ENCODE results near the gene BRIX1.

The BRIX1 gene, protein sequence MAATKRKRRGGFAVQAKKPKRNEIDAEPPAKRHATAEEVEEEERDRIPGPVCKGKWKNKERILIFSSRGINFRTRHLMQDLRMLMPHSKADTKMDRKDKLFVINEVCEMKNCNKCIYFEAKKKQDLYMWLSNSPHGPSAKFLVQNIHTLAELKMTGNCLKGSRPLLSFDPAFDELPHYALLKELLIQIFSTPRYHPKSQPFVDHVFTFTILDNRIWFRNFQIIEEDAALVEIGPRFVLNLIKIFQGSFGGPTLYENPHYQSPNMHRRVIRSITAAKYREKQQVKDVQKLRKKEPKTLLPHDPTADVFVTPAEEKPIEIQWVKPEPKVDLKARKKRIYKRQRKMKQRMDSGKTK

DNA sequence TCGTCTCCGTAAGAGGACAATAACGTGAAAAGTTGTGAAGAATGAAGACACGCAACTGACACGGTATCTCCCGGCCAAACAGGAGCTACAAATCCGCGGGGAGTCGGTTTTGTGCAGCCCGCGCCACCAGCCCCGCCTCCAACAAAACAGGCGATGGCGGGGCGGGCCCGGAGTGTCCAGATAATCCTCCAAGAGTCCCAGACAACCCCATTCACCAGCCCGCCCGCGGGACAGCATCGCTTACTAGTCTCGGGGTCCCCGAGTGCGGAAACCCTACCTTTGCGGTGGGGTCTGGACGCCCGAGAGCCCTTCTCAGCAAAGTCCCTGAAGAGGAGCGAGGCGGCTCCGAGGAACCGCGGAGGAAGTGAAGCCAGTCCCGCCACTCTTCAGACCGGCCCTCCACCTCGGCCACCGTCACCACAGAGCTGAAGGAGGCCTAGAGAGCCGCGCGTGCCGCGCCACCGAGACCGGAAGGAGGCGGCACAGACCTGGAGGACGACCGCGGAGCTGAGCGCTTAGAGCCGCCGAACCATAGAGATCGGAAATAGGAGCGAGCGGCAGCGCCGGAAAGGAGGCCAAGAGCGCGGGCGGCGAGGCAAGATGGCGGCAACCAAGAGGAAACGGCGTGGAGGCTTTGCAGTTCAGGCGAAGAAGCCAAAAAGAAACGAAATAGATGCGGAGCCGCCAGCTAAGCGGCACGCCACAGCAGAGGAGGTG is at the start of gene BRIX1, which contains the start of gene RAD1:
Gene BRIX1, plus strand, starts transcription at position 573 of the 717 bp plus-strand sequence. Its CDS starts 28 bp downstream, at position 601.
Gene RAD1, minus strand, starts transcription at position 366 of the 717 bp plus-strand sequence. CDS start 612 bp downstream, outside the sequence.
- H3K4me3 Mint-ChIP-seq = no peak within 1 kb of the TSS

GRCh38 chr5:34866989-34867471 is 48.5 kb upstream of the BRIX1 start:
- H3K36me3 Mint-ChIP-seq (ENCODE audit: low read depth) = no peaks in the 10 kb centered on the region
- no peak overlapping the region for H3K4me3 Mint-ChIP-seq
- no peaks in the 10 kb centered on the region for H3K9me3 Mint-ChIP-seq
- H3K27me3 Mint-ChIP-seq = no peaks in the 10 kb centered on the region
- no peaks in the 10 kb centered on the region for H3K4me1 Mint-ChIP-seq (ENCODE audit: low read depth)
- H3K27ac Mint-ChIP-seq = no peak overlapping the region

More for the DNA sequence above, at the start of gene BRIX1, which contains the start of gene RAD1:
- Mint-ChIP-seq H3K36me3 (ENCODE audit: low read depth) (peaks cover 59% of the 10 kb centered on the region), H3K9me3 (no peaks in the 10 kb centered on the region), H3K27ac (peak within 1 kb of the TSS; percentile 45), H3K4me1 (ENCODE audit: low read depth) (peaks cover 45% of the 10 kb centered on the region), H3K27me3 (no peaks in the 10 kb centered on the region)

DNA sequence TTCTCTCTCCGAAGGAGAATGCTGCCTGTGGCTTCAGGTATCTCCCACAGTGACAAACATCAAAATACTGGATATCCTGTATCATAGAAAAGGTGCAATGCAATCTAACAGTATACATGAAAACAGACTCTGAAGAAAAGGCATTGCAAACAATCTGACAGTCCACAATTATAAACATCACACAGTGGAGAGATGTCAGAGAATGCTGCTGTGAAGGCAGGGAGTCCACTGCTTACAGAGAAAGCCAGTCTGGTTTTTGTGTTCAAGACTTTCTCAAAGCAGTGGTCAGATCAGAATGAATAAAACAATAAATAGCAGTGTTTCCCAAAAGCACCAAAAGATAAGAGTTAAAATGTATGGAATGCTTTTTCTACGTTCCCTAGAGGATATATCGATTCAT is 47.9 kb upstream of the BRIX1 start:
- Mint-ChIP-seq H3K4me1 (ENCODE audit: low read depth) (no peaks in the 10 kb centered on the region), H3K27ac (no peak overlapping the region), H3K9me3 (no peaks in the 10 kb centered on the region), H3K4me3 (no peak overlapping the region), H3K36me3 (ENCODE audit: low read depth) (no peaks in the 10 kb centered on the region), H3K27me3 (no peaks in the 10 kb centered on the region)

DNA sequence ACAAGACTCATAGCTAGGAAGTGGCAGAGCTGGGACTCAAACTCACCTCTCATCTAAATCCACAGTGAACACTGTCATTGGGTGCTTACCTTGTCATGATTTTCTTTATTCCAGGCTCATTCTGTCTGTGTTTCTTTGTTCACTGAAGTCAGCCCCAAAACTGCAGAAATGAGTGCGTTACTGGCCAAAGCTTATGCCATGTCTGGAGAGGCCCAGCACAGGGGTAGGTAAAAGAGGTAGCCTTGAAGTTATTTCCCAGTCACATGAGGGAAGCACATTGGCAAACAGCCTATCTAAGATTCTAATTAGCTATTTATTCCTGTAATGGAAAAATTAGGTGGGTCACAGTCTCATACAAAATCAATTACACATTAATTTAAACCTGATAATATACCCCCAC is 46.7 kb upstream of the BRIX1 start:
- no peak overlapping the region for H3K4me3 Mint-ChIP-seq
- H3K36me3 Mint-ChIP-seq (ENCODE audit: low read depth) = no peaks in the 10 kb centered on the region
- H3K9me3 Mint-ChIP-seq = no peaks in the 10 kb centered on the region
- no peak overlapping the region for H3K27ac Mint-ChIP-seq
- no peaks in the 10 kb centered on the region for H3K4me1 Mint-ChIP-seq (ENCODE audit: low read depth)
- H3K27me3 Mint-ChIP-seq = no peaks in the 10 kb centered on the region

DNA sequence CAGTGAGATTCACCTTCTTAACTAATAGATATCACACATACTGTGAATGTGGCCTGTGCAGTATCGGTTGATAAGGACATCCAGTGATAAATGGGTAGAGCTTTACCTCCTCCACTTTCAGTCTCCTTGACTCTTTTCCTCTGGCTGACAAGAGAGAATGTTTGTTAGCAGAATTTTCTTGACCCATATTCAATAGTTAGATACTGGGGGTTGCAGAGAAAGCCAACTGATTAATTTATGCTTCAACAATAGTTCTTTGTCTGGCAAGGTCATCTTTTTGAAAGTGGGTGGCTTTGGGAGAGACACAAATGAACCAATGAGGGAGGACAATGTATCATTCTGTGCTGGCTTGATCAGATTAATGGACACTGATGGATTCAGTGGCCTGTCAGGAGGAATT is 46.3 kb upstream of the BRIX1 start:
- Mint-ChIP-seq H3K27ac (no peak overlapping the region), H3K27me3 (no peaks in the 10 kb centered on the region), H3K36me3 (ENCODE audit: low read depth) (no peaks in the 10 kb centered on the region), H3K9me3 (no peaks in the 10 kb centered on the region), H3K4me1 (ENCODE audit: low read depth) (no peaks in the 10 kb centered on the region), H3K4me3 (no peak overlapping the region)

- no peaks in the 10 kb centered on the region for H3K27me3 Mint-ChIP-seq
- no peak overlapping the region for H3K27ac Mint-ChIP-seq
- no peaks in the 10 kb centered on the region for H3K36me3 Mint-ChIP-seq (ENCODE audit: low read depth)
- no peaks in the 10 kb centered on the region for H3K4me1 Mint-ChIP-seq (ENCODE audit: low read depth)
- peaks cover under 1% of the 10 kb centered on the region for H3K9me3 Mint-ChIP-seq
- H3K4me3 Mint-ChIP-seq = no peak overlapping the region
Measured at GRCh38 chr5:34870382-34870781, 45.1 kb upstream of the BRIX1 start.

GRCh38 chr5:34876275-34876674 is 39.2 kb upstream of the BRIX1 start:
- no peak overlapping the region for H3K27ac Mint-ChIP-seq
- H3K36me3 Mint-ChIP-seq (ENCODE audit: low read depth) = no peaks in the 10 kb centered on the region
- no peak overlapping the region for H3K4me3 Mint-ChIP-seq
- H3K9me3 Mint-ChIP-seq = peaks cover 3% of the 10 kb centered on the region
- no peaks in the 10 kb centered on the region for H3K4me1 Mint-ChIP-seq (ENCODE audit: low read depth)
- H3K27me3 Mint-ChIP-seq = no peaks in the 10 kb centered on the region

GRCh38 chr5:34881246-34881645 is 34.3 kb upstream of the BRIX1 start:
- no peak overlapping the region for H3K27ac Mint-ChIP-seq
- H3K27me3 Mint-ChIP-seq = peaks cover 4% of the 10 kb centered on the region
- H3K9me3 Mint-ChIP-seq = no peaks in the 10 kb centered on the region
- H3K4me1 Mint-ChIP-seq (ENCODE audit: low read depth) = no peaks in the 10 kb centered on the region
- H3K36me3 Mint-ChIP-seq (ENCODE audit: low read depth) = no peaks in the 10 kb centered on the region
- no peak overlapping the region for H3K4me3 Mint-ChIP-seq

GRCh38 chr5:34886392-34887119 is 29.0 kb upstream of the BRIX1 start:
- Mint-ChIP-seq H3K27ac (no peak overlapping the region), H3K4me3 (no peak overlapping the region), H3K36me3 (ENCODE audit: low read depth) (no peaks in the 10 kb centered on the region)

GRCh38 chr5:34889394-34889793 is 26.1 kb upstream of the BRIX1 start:
- Mint-ChIP-seq H3K27me3 (peaks cover 4% of the 10 kb centered on the region), H3K27ac (no peak overlapping the region), H3K36me3 (ENCODE audit: low read depth) (no peaks in the 10 kb centered on the region), H3K9me3 (no peaks in the 10 kb centered on the region), H3K4me1 (ENCODE audit: low read depth) (no peaks in the 10 kb centered on the region), H3K4me3 (no peak overlapping the region)

More at GRCh38 chr5:34886392-34887119, 29.0 kb upstream of the BRIX1 start:
- H3K27me3 Mint-ChIP-seq = peaks cover 7% of the 10 kb centered on the region
- no peaks in the 10 kb centered on the region for H3K4me1 Mint-ChIP-seq (ENCODE audit: low read depth)
- H3K9me3 Mint-ChIP-seq = no peaks in the 10 kb centered on the region

DNA sequence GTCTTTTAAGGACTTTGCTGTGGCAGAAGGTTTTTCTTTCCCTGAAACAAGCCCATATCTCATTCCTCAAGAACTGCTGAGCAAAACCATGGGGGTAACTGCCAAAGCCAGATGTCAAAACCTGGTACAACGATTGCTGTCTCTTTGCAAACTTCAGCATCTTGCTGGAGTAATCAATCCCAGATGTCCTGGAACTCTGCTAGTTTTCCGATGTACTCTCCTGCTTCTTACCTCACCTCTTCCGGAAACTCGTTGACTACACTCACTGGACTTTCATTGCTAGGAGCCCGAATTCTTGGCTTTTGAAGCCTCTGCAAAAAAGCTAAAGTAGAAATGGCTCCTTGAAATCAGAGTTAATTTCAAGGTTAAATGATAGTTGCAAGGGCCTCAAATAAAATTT is 23.5 kb upstream of the BRIX1 start:
- H3K9me3 Mint-ChIP-seq = no peaks in the 10 kb centered on the region
- no peaks in the 10 kb centered on the region for H3K36me3 Mint-ChIP-seq (ENCODE audit: low read depth)
- H3K4me1 Mint-ChIP-seq (ENCODE audit: low read depth) = no peaks in the 10 kb centered on the region
- no peak overlapping the region for H3K4me3 Mint-ChIP-seq
- no peak overlapping the region for H3K27ac Mint-ChIP-seq
- H3K27me3 Mint-ChIP-seq = peaks cover 2% of the 10 kb centered on the region

GRCh38 chr5:34892414-34892813 is 23.1 kb upstream of the BRIX1 start:
- Mint-ChIP-seq H3K4me1 (ENCODE audit: low read depth) (no peaks in the 10 kb centered on the region), H3K27ac (no peak overlapping the region), H3K36me3 (ENCODE audit: low read depth) (no peaks in the 10 kb centered on the region), H3K27me3 (no peaks in the 10 kb centered on the region), H3K9me3 (no peaks in the 10 kb centered on the region), H3K4me3 (no peak overlapping the region)

DNA sequence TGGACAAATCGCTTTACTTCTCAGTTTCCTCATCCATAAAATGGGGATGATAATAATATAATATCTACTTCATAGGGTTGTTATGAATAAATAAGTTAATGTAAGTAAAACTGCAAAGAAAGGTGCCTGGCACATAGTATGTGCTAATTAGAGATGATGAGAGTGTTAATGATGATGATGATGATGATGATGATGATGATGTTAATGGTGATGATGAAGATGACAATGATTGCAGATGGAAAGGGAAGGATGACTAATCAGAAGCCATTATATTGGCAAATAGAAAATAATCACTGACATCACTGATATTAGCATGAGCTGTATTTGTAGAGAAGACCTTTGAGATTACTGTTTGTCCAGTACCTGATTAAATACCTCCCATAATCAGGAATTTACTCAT is 20.8 kb upstream of the BRIX1 start:
- Mint-ChIP-seq H3K27me3 (no peaks in the 10 kb centered on the region), H3K36me3 (ENCODE audit: low read depth) (no peaks in the 10 kb centered on the region), H3K9me3 (no peaks in the 10 kb centered on the region), H3K4me3 (no peak overlapping the region), H3K27ac (no peak overlapping the region), H3K4me1 (ENCODE audit: low read depth) (no peaks in the 10 kb centered on the region)

GRCh38 chr5:34895641-34896419 is 19.7 kb upstream of the BRIX1 start:
- no peaks in the 10 kb centered on the region for H3K36me3 Mint-ChIP-seq (ENCODE audit: low read depth)

More at GRCh38 chr5:34895641-34896419, 19.7 kb upstream of the BRIX1 start:
- Mint-ChIP-seq H3K4me3 (no peak overlapping the region), H3K27ac (no peak overlapping the region), H3K27me3 (no peaks in the 10 kb centered on the region), H3K9me3 (no peaks in the 10 kb centered on the region), H3K4me1 (ENCODE audit: low read depth) (no peaks in the 10 kb centered on the region)
